ENCODE measurements around the gene SIPA1L3.
"Not testable (repeated sequence)": the region's sequence is repeated elsewhere in the genome, so short reads cannot be mapped to it uniquely, and the experiment has no call there.

Gene SIPA1L3

DNA sequence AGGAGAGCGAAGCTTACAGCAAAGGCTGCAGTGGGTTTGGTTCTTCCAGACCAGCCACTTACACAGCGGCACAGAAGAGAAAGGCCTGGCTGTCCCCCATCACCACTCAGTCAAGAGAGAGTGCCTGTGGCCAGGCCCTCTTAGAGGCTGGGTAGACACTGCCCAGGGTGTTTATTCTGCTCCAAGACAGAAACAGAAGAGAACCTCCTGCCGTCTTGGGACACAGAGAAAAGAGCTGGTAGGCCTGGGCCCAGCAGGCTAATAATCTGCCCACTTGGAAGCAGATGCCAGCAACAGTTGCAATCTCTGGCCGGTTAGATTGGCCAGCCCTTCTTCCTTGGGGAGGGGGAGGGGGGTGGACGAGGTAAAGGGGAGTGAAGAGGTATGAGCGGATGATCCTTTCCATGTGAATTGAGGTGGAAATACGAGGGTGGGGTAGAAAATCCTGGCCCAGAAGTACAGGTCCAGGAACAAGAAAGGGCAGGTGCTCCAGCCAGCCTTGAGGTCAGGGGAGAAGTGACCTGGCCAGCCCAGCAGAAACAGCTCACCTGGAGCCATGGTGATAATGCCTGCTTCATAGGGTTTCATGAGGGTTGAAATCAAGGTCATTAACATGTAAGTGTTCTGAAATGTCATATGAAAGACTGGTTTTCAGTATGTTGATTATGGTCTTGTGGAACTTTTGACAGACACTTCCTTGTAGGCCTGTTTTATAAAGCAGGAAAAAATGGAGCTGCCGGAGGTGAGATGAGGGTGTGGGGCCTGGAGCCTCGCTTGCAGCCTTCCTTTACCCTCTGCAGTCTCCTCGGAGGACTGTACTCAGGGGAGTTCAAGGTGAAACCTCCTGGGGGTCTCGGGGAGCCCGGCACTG, 116.9 kb downstream of the SIPA1L3 start:
- no peak for DNase-seq

DNA sequence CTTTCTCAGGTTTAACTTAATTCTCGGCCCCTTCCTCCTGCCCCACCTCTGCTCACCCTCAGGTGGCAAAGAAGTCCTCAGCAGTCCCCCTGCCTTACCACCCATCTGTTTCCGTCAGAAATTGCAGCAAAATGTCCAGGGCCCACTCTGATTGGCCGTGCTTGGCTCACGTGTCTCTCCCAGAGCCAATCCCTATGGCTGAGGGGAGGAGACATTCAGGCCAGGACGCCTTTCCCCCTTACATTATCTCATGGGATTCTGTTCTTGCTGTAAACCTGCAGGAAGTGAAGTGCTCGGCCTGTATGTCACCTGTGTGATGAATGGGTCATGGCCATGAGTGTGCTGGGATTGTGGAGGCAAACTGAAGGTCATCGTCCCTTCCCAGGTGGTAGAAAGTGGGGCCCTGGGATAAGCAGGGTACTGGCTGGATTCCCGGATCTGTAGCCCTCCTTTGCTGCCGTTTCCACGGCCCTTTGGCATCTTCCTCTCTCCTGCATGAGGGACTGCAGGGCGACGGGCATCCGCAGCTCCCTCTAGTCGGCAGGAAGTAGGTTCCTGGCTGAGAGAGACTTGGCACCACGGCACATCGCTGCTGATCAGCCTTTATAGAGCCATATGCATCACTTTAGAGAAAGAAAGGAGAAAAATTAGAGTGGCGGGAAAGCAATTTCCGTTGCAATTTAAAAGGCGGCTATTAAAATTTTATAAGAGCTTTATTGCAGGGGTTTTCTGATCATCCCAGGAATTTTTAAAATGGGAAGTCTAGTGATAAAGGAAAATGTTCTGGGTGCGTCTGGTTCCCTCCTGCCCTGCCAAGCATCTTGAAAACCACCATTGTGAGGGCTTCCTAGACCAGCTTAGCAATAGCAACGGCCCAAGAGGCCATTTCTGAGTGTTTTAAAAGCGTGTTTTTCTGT, 118.2 kb downstream of the SIPA1L3 start:
- DNase-seq, result no peak

DNA sequence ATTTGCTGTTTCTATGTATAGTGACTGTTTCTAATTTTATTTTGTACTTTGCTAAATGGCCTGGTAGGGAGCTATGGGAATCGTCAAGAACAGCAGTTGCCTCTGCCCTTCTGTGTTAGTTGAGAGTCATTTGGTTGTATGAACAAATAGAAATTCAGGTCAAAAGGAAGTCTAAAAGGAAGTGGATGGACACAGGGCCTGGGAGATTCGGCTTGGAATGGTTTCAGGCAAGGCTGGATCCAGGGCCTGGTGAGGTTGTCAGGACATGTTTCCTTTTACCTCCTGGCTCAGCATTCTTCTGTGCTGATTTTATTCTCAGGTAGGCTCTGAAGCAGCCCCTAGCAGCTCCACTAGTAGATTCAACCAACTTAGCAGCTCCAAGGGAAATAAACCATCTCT, 118.9 kb downstream of the SIPA1L3 start:
- no peak for DNase-seq

DNA sequence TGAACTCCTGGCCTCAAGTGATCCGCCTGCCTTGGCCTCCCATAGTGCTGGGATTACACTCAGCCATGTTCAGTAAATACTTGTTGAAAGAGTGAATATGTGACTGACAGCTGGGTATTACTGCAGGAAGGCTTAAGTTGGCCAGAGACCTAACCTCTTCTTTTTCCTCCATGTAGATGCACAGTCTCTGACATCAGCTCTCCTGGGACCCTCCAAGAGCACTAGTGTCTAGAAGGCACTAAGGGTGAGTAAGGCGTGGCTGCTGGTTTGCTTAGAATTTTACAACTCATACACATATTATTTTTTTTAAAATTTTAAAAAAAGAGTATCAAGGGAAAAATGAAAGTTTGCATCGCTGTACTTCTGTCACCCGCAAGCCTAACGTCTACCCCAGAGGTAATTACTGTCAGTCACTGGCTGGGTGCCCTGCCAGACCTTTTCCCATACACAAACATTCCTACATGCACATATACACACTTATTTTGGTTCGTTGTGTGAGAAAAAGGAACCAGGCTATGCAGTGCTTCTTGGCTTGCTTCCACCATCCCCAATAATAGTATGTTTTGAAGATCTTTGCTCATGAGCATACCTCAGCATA, 122.0 kb downstream of the SIPA1L3 start:
- DNase-seq, result no peak

DNA sequence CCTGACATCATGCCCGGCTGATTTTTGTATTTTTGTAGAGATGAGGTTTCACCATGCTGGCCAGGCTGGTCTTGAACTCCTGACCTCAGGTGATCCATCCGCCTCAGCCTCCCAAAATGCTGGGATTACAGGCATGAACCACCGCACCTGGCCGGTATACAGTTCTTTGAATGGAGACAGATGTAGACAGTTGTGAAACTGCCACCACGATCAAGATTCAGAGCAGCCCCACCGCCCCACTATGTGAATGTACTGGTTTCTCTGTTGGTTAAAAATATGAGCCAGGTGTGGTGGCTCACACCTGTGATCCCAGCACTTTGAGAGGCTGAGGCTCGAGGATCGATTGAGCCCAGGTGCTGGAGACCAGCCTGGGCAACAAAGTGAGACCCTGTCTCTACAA, 123.0 kb downstream of the SIPA1L3 start:
- DNase-seq, result not testable (repeated sequence)

DNA sequence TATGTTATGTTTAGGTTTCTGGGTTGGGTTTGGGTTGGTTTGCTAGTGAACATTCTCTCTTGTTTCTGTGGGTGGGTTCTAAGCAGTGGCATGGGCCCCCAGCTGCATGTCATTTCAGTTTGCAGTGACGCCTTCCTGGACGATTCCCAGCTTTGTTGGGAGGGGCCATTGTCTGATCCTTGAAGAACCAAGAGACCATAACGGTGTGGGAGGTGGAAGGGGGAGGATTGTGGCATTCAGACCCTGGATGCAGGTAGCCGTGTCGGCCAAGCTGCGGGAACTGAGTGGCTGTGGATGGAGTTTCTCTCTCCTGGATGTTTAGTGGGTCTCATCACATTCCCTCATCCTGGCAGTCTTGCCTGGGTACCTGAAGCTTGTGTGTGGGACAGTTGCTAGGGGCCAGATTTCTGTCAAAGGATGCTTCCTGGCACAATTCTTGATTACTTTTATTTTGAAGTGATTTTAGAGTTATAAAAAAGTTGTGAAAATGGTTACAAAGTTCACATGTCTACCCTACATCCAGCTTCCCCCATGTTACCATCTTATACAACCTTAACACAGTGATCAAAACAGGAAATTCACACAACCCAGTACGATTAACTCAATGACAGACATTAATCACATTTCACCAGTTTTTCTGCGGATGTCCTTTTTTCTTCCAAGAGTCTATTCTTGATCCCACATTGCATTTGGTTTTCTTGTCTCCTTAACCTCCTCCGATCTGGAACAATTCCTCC, 123.8 kb downstream of the SIPA1L3 start:
- no peak for DNase-seq

DNA sequence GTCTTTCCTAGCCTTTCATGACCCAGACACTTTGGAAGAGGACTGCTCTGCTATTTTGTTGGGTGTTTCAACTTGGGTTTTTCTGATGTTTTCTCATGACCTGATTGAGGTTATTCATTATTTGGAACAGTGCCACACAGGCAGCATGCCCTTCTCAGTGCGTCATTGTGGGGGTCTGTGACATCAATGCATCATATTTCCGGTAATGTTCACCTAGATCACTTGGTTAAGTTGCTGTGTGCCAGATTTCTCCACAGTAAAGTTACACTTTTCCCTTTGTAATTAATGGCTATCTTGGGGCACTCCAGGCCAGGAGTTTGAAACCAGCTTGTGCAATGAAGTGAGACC, 124.4 kb downstream of the SIPA1L3 start:
- DNase-seq, result no peak

DNA sequence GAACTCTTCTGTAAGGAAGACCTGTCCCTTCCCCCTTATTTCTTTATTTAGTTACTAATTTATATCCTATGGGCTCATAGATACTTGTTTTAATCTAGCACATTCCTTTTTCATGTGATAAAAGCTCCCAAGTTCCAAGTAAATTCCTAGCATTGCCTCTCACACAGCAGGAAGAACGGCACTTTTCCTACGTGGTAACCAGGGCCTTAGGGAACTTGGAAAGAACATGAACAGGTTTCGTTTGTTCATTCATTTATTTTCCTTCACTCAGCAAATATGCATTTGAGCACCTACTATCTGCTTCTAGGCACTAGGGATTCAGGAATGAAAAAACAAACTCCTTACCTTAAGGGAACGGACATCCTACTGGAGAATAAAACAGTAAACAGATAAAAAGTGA, 125.1 kb downstream of the SIPA1L3 start:
- DNase-seq, result no peak

DNA sequence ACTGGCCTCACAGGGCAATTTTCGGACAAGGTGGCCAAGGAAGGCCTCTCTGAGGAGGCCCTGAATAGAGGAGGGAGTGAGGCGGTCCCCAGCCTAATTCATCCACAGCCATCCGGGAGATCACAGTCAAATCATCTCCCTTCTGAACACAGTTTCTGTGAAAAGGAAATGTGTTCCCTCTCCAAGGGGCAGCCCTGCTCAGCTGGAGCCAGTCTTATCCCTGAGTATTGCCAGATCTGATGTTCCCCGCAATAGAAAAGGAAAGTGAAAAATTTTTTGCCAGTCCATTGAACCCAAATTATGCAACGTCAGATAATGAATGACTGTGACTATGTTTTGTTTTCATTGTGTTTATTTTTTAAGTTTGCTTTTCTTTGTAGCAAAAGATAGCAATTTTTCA, 125.9 kb downstream of the SIPA1L3 start:
- DNase-seq, result no peak

DNA sequence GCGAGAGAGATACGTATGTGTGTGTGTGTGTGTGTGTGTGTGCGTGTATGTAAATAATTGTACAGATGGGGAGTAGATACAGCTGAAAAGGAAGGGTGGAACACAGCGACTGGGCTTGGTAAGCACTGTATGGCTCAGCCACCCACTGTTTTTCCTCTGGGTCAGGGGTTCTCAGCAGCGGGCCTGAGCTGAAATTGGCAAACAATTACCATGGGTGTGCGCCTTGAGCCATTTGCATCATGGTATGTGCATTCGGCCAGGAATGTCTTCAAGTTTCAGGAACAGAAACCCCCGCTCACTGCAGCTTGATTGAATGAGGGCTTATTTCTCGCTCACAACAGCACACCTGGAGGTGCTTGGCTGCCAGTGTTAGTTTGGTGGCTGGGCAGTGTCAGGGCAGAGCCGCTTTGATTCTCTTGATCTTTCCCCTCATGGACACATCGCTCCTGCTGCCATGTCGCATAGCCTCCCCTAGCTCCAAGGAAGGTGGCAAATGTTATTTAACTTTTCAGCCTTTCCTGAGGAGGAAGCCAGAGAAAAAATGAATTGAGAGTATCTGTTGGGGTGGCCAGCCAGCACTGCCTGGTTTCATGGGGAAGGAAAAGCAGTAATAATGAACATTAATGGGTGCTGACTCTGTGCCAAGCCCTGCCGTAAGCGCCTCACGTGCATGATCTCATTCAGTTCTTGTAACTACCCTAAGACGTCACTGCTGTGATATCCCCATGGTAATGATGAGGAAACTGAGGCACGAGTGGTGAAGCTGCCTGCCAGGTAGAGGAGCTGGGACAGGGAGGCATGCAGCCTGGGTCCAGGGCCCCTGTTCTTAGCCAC, 126.9 kb downstream of the SIPA1L3 start:
- no peak for DNase-seq

DNA sequence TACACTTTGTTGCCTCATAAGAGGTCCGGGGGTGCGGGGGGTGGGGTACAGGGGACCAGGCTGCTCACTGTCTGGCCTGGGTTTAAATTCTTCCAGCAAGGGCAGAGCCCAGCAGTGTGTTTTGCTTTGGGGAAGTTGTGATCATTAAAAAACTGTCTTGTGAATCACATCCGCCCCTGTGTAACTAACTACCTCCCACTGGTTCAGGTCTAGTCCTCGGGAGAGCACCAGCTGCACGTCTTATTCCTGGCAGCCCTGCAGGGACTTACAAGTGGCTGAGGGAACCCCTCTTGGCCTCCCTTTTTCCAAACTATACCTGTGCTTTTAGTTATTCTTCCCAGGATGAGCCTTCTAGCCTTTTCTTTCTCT, 127.5 kb downstream of the SIPA1L3 start:
- no peak for DNase-seq

DNA sequence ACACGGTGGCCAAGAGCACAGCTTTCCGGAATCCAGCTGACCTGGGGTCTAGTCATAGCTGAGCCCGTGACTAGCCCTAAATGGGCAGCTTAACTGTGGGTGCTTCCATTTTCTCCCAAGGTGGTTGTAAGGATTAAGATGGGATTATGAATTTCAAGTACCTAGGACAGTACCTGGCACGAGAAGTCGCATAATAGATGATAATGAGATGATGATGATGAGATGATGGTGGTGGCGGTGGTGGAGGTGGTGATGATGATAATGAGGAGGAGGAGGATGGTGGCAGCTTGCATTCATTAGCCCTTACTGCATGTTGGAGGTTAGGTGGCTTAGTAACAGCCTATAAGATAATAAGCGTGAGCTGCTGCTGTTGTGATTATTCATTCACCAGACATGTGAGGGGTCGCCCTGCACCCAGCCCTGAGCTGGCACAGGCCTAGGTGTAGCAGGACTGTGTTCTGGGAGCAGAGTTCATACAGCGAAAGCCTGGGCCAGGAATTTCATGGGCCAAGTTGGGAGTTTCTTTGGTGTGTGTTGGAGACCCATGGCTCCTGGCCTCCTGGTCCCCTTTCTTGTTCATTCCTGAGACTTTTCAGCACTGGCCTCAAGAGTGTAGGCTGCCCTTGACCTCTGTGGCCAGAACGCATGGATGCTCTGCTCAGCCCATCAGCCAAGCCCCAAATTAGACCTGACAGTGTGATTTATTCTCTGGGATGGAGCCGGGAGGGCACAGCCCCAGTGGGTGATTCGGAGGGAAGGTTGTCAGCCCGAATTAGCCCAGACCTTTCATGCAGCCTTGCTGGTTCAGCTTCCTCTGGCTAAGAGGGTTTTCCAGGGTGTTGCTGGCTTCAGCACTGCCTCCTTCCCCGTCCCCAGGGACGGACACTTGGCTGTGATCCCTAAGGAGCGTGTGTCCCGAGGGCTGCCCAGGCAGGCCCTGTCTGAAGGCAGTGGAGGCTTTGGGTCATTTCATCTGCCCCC, 128.8 kb downstream of the SIPA1L3 start:
- no peak for DNase-seq

DNA sequence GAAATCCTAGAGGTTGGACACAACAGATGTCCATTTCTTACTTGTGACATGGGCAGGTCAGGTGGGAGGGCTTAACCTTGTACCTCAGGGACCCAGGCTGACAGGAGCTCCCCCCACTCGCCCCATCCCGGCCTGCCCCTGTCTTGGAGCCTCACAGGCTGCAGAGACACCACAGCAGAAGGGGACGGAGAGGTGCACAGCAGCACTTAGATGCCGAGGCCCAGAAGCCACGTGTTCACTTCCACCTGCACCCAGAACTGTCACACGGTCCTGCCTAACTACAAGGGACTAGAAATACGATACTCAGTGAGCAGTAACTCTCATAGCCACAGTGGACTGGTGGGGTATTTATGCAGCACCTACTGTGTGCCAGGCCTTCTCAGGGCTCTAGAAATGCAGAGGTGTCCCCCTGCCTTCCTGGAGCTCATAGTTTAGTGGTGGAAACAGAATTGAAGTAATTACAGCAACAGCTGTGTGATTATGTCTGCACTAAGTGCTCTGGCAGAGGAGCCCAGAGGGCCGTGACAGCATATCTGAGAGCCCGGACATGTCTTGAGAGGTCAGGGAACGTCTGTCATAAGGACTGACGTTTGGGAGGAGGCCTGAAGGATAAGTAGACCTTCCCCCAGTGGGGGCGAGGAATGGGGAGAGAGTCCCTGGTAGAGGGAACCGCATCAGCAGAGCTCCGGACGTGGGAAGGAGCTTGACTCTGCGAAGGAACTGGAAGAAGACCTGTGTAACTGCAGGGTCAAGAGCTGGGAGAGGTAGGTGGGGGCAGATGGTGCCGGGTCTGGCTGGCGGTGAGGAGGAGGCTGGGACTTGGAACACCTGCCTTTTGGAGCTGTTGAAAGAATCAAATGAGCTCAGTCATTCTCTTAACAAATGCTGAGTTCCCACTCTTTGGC, 130.0 kb downstream of the SIPA1L3 start:
- no peak for DNase-seq

DNA sequence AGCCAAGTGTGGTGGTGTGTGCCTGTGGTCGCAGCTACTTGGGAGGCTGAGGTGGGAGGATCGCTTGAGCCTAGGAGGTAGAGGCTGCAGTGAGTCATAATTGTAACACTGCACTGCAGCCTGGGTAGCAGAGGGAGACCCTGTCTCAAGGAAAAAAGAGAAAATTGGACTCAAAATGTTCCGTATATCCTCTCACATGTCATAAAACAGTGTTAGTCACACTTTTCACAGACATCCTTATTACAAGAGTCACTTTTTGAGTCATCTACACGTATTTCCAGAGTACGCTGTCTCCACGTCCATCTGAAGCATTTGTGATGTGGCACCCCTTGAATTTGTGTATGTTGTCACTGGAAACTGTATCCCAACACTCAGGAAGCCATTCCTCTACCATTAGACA, 133.0 kb downstream of the SIPA1L3 start:
- no peak for DNase-seq

DNA sequence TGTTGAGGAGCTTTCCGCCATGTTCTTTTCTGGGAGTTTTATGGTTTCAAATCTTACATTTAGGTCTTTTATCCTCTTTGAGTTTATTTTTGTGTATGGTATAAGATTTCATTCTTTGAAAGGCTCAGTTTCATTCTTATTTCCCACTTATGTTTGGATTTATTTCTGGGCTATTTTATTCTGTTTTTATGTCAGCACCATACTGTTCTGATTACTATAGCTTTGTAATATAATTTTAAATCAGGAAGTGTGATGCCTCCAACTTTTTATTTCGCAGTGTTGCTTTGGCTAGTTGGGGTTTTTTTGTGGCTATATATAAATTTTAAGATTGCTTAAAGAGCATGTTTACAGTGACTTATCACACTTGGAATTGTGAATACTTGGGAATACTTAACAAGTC, 135.1 kb downstream of the SIPA1L3 start:
- DNase-seq, result no peak

DNA sequence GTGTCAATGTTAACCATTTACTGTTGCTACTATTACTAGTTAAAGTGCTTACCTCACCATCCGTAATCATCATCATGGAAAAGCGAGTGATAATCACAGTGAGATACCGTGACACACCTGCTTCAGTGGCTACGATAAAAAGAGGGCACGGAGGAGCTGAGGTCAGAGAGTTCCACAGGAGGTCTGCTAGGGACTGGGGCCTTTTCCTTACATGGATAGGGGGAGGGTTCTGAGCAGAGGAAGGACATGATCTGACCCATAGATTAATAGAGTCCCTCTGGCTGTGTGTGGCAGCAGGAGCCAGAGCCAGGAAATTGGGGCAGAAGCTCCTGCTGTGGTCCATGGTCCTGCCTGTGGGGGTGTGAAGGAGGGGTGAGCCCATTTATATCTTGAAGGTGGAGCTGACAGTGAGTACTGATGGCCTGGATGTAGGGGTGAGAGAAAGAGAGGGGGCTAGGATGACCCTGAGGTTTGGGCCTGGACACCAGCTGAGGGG, 136.7 kb downstream of the SIPA1L3 start:
- no peak for DNase-seq

DNA sequence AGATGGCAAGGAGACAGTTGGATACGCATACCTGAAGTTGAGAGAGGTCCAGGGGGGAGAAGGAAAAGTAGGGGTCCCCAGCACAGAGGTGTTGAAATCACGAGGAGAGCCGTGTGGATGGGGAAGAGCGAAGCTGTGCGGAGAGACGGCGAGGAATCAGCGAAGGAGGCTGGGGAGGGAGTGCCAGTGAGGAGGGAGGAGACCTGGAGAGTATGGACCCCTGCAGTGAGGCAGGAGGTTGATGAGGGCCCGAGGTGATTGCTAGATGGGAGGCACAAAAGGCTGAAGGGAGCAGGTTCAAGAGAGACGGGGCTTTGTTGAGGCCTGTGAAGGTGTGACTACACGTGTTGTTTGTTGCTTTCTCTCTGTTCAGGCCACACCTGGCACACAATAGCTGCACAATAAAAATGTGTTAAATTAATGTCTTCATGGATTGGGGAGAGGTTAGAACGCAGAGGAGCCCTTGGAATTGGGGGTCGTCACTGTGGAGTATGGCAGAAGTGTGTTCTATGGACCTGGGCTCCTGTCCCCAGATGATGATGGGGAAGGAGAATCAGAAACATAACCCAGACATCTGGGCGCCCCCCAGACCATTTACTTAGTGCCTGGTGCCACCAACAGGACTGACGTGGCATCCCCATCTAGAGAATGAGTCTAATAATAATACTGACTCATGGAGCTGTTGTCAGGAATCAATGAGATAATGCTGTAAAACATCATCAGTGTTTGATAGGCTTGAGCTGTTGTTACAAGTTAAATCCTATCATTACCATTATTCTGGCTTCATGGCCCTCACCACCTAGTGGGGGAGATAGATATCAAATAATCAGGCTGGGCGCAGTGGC, 137.5 kb downstream of the SIPA1L3 start:
- DNase-seq, result no peak

DNA sequence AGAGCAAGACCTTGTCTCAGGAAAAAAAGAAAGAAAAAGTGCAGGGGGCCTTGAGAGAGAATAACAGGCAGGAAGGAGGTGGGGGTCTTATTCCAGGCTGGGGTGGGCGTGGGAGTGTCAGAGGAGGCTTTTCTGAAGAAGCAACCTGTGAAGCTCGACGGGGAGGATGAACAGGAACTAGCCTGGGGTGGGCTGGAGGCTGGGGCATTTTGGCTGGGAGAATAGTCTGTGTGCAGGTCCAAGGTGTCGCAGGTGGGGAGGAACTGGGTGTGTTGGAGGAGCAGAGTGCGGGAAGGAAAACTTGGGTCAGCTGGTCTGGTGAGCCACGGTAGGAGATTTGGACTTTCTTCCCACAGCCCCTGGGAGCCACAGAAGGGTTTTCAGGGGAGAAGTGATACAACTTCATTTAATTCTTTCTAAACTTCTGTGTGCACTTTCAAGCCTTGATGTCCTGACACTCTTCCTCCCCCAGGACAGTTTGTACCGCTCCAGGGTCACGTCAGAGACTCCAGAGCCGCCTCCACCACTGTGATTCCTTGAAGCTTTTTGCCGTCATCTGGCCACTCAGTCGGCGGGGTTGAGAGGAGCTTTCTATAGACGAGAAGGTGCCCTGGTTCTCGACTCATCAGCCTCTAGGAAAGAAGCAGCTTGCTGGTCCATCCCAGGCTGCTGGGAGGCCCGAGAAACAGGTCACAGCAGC, 138.7 kb downstream of the SIPA1L3 start:
- no peak for DNase-seq
